ENCODE data around the gene KSR1. TPM values are rescaled to one million over a fixed set of nuclear protein-coding genes. Genes with fewer than 3 reads are reported as not detected.

The KSR1 gene
- total and polyA plus RNA-seq, 9 of the 15 experiments (the other 6 are each of a cell fraction or from before 2014, with no cell fraction given), result 1.4 to 51.7 (median 18.4) TPM

- TF ChIP-seq FOXP4 (CRISPR knock-in tag; IDR thresholded peaks at IDR 0.05; ENCODE audit: borderline replicate concordance) (no peak), RBM15 (IDR thresholded peaks at IDR 0.05; ENCODE audit: insufficient read depth, low read length) (no peak), PRPF4 (IDR thresholded peaks at IDR 0.05; ENCODE audit: insufficient read depth, low read depth, low read length, poor library complexity, severe bottlenecking) (no peak), BCLAF1 (IDR thresholded peaks at IDR 0.05; ENCODE audit: borderline replicate concordance in 1 of 2, control insufficient read depth in 1 of 2, low read depth in 2 of 2, low read length in 1 of 2) (no peak), MITF (IDR thresholded peaks at IDR 0.05) (no peak), MECOM (CRISPR knock-in tag; IDR thresholded peaks at IDR 0.05) (peak; percentile 66; the same call in 1 of the 2 replicates), KDM2B (CRISPR knock-in tag; IDR thresholded peaks at IDR 0.05) (no peak), TAF1 (IDR thresholded peaks at IDR 0.05; ENCODE audit: control insufficient read depth, extremely low read depth, insufficient read depth, low read length, severe bottlenecking) (peak; percentile 35), VEZF1 (CRISPR knock-in tag; IDR thresholded peaks at IDR 0.05) (peak; percentile 67; the same call in 1 of the 2 replicates), POLR2B (IDR thresholded peaks at IDR 0.05; ENCODE audit: low read depth, partially characterized antibody) (peak; percentile 82), ZNF165 (CRISPR knock-in tag; IDR thresholded peaks at IDR 0.05; ENCODE audit: borderline replicate concordance) (no peak), ZBTB26 (CRISPR knock-in tag; IDR thresholded peaks at IDR 0.05) (no peak), ETV6 (IDR thresholded peaks at IDR 0.05; ENCODE audit: borderline replicate concordance in 1 of 2, low read depth in 2 of 2, low read length in 1 of 2) (no peak; a peak in 1 of 4 replicates), ETV6 (CRISPR knock-in tag; IDR thresholded peaks at IDR 0.05; ENCODE audit: borderline replicate concordance) (no peak), BCOR (IDR thresholded peaks at IDR 0.05) (peak; percentile 85; the same call in 1 of the 2 replicates), FOS (IDR thresholded peaks at IDR 0.05; ENCODE audit: extremely low read depth, insufficient read length) (peak; percentile 32), ZNF146 (CRISPR knock-in tag; IDR thresholded peaks at IDR 0.05; ENCODE audit: unreplicated experiment) (no peak), ZC3H4 (CRISPR knock-in tag; IDR thresholded peaks at IDR 0.05; ENCODE audit: borderline replicate concordance) (no peak)
Observed at GRCh38 chr17:27573971-27574525, 117.8 kb downstream of the KSR1 start (continued).
